H9 (cell line): ENCODE data around the gene GLYAT. TPM values are rescaled to one million over a fixed set of nuclear protein-coding genes. Genes with fewer than 3 reads are reported as not detected.

ENCODE experiments used
- DNase-seq: peaks from one replicate; pipeline ENCODE4 v3.0.0-alpha.2; 2017
- H2AFZ ChIP-seq: one replicate; pipeline ENCODE4 v1.6.1; 2013; ENCODE audit warnings: mild to moderate bottlenecking, low read length, control low read depth, moderate library complexity
- H2AK5ac ChIP-seq: 2 replicates; pipeline ENCODE4 v1.6.1; 2013; ENCODE audit warnings: low read length, control low read depth, mixed read lengths; ENCODE audit not compliant: insufficient read length
- H2BK120ac ChIP-seq: one replicate; pipeline ENCODE4 v1.6.1; 2013; ENCODE audit warnings: low read depth, mild to moderate bottlenecking, low read length, control low read depth, inconsistent platforms; ENCODE audit not compliant: poor library complexity, severe bottlenecking
- H2BK12ac ChIP-seq: 2 replicates; pipeline ENCODE4 v1.6.1; 2013; ENCODE audit warnings: low read length, control low read depth, mixed read lengths, low read depth; ENCODE audit not compliant: insufficient read length
- H2BK15ac ChIP-seq: 2 replicates; pipeline ENCODE4 v1.6.1; 2013; ENCODE audit warnings: low read depth, low read length, control low read depth
- H2BK20ac ChIP-seq: one replicate; pipeline ENCODE4 v1.6.1; 2013; ENCODE audit warnings: low read depth, mild to moderate bottlenecking, low read length, control low read depth, inconsistent platforms; ENCODE audit not compliant: poor library complexity, severe bottlenecking
- H2BK5ac ChIP-seq: 2 replicates; pipeline ENCODE4 v1.6.1; 2013; ENCODE audit warnings: low read length, control low read depth, mixed read lengths; ENCODE audit not compliant: insufficient read length
- H3K14ac ChIP-seq: 2 replicates; pipeline ENCODE4 v1.6.1; 2013; ENCODE audit warnings: low read length, control low read depth; ENCODE audit not compliant: insufficient read depth
- H3K18ac ChIP-seq: 2 replicates; pipeline ENCODE4 v1.6.1; 2013; ENCODE audit warnings: low read depth, mild to moderate bottlenecking, mixed read lengths, low read length, control low read depth; ENCODE audit not compliant: insufficient read length
- H3K23ac ChIP-seq: 2 replicates; pipeline ENCODE4 v1.6.1; 2013; ENCODE audit warnings: low read length, control low read depth, mixed read lengths, low read depth; ENCODE audit not compliant: insufficient read length
- H3K23me2 ChIP-seq: 2 replicates; pipeline ENCODE4 v1.6.1; 2013; ENCODE audit warnings: low read depth, mild to moderate bottlenecking, mixed read lengths, low read length, control low read depth; ENCODE audit not compliant: insufficient read length, poor library complexity, severe bottlenecking
- H3K27ac ChIP-seq: 2 replicates; pipeline ENCODE4 v1.5.1; 2013; ENCODE audit warnings: low read length, control low read depth, mixed read lengths, low read depth; ENCODE audit not compliant: insufficient read length
- H3K27me3 ChIP-seq: 2 replicates; pipeline ENCODE4 v1.6.1; 2013; ENCODE audit warnings: low read length, control low read depth, inconsistent platforms; ENCODE audit not compliant: insufficient read depth
- H3K4ac ChIP-seq: 2 replicates; pipeline ENCODE4 v1.6.1; 2013; ENCODE audit warnings: low read depth, mild to moderate bottlenecking, control low read depth, inconsistent platforms, low read length, moderate library complexity
- H3K4me1 ChIP-seq: 2 replicates; pipeline ENCODE4 v1.6.1; 2013; ENCODE audit warnings: low read length, control low read depth, inconsistent platforms; ENCODE audit not compliant: insufficient read depth
- H3K4me2 ChIP-seq: 2 replicates; pipeline ENCODE4 v1.6.1; 2013; ENCODE audit warnings: low read length, control low read depth, mixed read lengths; ENCODE audit not compliant: insufficient read length, insufficient read depth
- H3K56ac ChIP-seq: 2 replicates; pipeline ENCODE4 v1.6.1; 2013; ENCODE audit warnings: low read depth, mild to moderate bottlenecking, mixed read lengths, low read length, control low read depth; ENCODE audit not compliant: insufficient read length
- H3K79me1 ChIP-seq: 2 replicates; pipeline ENCODE4 v1.6.1; 2013; ENCODE audit warnings: low read depth, mild to moderate bottlenecking, moderate library complexity, low read length, control low read depth, inconsistent platforms; ENCODE audit not compliant: insufficient read depth, poor library complexity, severe bottlenecking
- H3K79me2 ChIP-seq: 2 replicates; pipeline ENCODE4 v1.6.1; 2013; ENCODE audit warnings: low read length, control low read depth, inconsistent platforms; ENCODE audit not compliant: insufficient read depth
- H3K9ac ChIP-seq: 2 replicates; pipeline ENCODE4 v1.6.1; 2013; ENCODE audit warnings: low read length, control low read depth, mixed read lengths; ENCODE audit not compliant: insufficient read length; ENCODE audit errors: extremely low read depth
- H3K9me3 ChIP-seq: one replicate; pipeline ENCODE4 v1.6.1; 2013; ENCODE audit warnings: low read depth, low read length, inconsistent platforms; ENCODE audit not compliant: control insufficient read depth
- H3T11ph ChIP-seq: one replicate; pipeline ENCODE4 v1.6.1; 2013; ENCODE audit warnings: mild to moderate bottlenecking, low read length, control low read depth, inconsistent platforms
- H4K20me1 ChIP-seq: one replicate; pipeline ENCODE4 v1.6.1; 2013; ENCODE audit not compliant: control insufficient read depth, insufficient read length, insufficient read depth
- H4K5ac ChIP-seq: 2 replicates; pipeline ENCODE4 v1.6.1; 2013; ENCODE audit warnings: low read depth, mild to moderate bottlenecking, mixed read lengths, low read length, control low read depth; ENCODE audit not compliant: insufficient read length
- H4K8ac ChIP-seq: replicated peaks from 2 replicates; pipeline ENCODE4 v1.6.1; 2013; ENCODE audit warnings: low read length, control low read depth, mixed read lengths, low read depth; ENCODE audit not compliant: insufficient read length
- H4K91ac ChIP-seq: 2 replicates; pipeline ENCODE4 v1.6.1; 2013; ENCODE audit warnings: low read depth, mild to moderate bottlenecking, moderate library complexity, mixed read lengths, low read length, control low read depth; ENCODE audit not compliant: insufficient read length
- H3K27ac Mint-ChIP-seq, 3 experiments: 2 replicates in 2 of 3; 3 replicates in 1 of 3; pipeline ENCODE4 v1.8.0; 2020 to 2021; ENCODE audit warnings: mixed read lengths in 3 of 3, mild to moderate bottlenecking in 1 of 3, moderate library complexity in 1 of 3
- H3K27me3 Mint-ChIP-seq: 2 replicates; pipeline ENCODE4 v1.8.0; 2021; ENCODE audit warnings: low read depth, mild to moderate bottlenecking, moderate library complexity, mixed read lengths
- H3K36me3 Mint-ChIP-seq, 3 experiments: 2 replicates in 2 of 3; 3 replicates in 1 of 3; pipeline ENCODE4 v1.8.0; 2020 to 2021; ENCODE audit warnings: low read depth in 3 of 3, mixed read lengths in 3 of 3; ENCODE audit not compliant: insufficient read depth in 1 of 3
- H3K4me1 Mint-ChIP-seq, 2 experiments: 2 replicates each; pipeline ENCODE4 v1.8.0; 2020; ENCODE audit warnings: mixed read lengths in 2 of 2
- H3K4me3 Mint-ChIP-seq, 2 experiments: 2 replicates in 1 of 2; 3 replicates in 1 of 2; pipeline ENCODE4 v1.8.0; 2020 to 2021; ENCODE audit warnings: mild to moderate bottlenecking in 2 of 2, mixed read lengths in 2 of 2, moderate library complexity in 1 of 2
- H3K9me3 Mint-ChIP-seq, 2 experiments: 2 replicates in 1 of 2; 3 replicates in 1 of 2; pipeline ENCODE4 v1.8.0; 2020; ENCODE audit warnings: mild to moderate bottlenecking in 2 of 2, mixed read lengths in 2 of 2, moderate library complexity in 1 of 2
- CTCF ChIP-seq: fragments of 200-600 bp; sonication (generic); conservative IDR thresholded peaks from 3 replicates; pipeline ENCODE4 v1.8.0; 2021; ENCODE audit warnings: antibody characterized with exemption, mild to moderate bottlenecking
- WGBS: extraction: QIAGEN DNeasy Blood & Tissue Kit; methylation state at CpG from one replicate; pipeline ENCODE4 v1.1.7; 2013; ENCODE audit warnings: missing lambda C conversion rate, low lambda C conversion rate, mixed read lengths; ENCODE audit not compliant: insufficient read length; ENCODE audit errors: extremely low coverage; 5-methylcytosine and 5-hydroxymethylcytosine counted together
- total RNA-seq: library from RNA; stranded (reverse); gene quantifications from 2 replicates; pipeline ENCODE4 v1.2.1, GENCODE V29; 2021

GLYAT gene
- total RNA-seq, 1 experiment from 2014 or later: not detected

- Histone ChIP-seq H3K14ac (no peak overlapping the region), H4K5ac (no peak overlapping the region), H3K23ac (no peak overlapping the region), H4K91ac (no peak overlapping the region), H3K56ac (no peak overlapping the region), H3K79me2 (no peaks in the 10 kb centered on the region), H4K8ac (no peak overlapping the region), H3K27me3 (no peaks in the 10 kb centered on the region), H3K79me1 (no peaks in the 10 kb centered on the region), H2BK15ac (no peak overlapping the region), H3K23me2 (no peaks in the 10 kb centered on the region), H3K18ac (no peak overlapping the region), H2BK120ac (no peak overlapping the region), H3K27ac (no peak overlapping the region), H3K4ac (no peak overlapping the region), H2BK12ac (no peak overlapping the region), H3K4me1 (no peaks in the 10 kb centered on the region), H3K9ac (no peak overlapping the region), H2BK20ac (no peak overlapping the region), H3K4me2 (no peak overlapping the region), H2AK5ac (no peak overlapping the region), H2AFZ (no peak overlapping the region), H2BK5ac (no peak overlapping the region), H3K9me3 (peaks cover 8% of the 10 kb centered on the region), H4K20me1 (no peaks in the 10 kb centered on the region), H3T11ph (no peak overlapping the region)
- no CpG with 5 or more reads among the region's 13 CpGs for WGBS
- no peak overlapping the region for H3K4me3 Mint-ChIP-seq
- TF ChIP-seq CTCF: peak; percentile 92
- H3K27ac Mint-ChIP-seq: no peak overlapping the region
- H3K4me1 Mint-ChIP-seq: no peaks in the 10 kb centered on the region
- H3K27me3 Mint-ChIP-seq: peaks cover 2% of the 10 kb centered on the region
- H3K36me3 Mint-ChIP-seq: no peaks in the 10 kb centered on the region
- H3K9me3 Mint-ChIP-seq: peaks cover 14 to 33% of the 10 kb centered on the region in 2 experiments
- DNase-seq: peak; percentile 75
These were observed 56.2 kb downstream of the GLYAT start for GRCh38 chr11:58675334-58676155.
